HG02943 (cell line): ENCODE measurements around the gene FUCA1.
"Not testable (repeated sequence)": the region's sequence is repeated elsewhere in the genome, so short reads cannot be mapped to it uniquely, and the experiment has no call there.

Experiments used
- ATAC-seq: cut with Tn5 transposase; IDR thresholded peaks from one replicate; pipeline ENCODE4 v1.9.1; 2021; ENCODE audit warnings: mild to moderate bottlenecking, low read depth, moderate library complexity; ENCODE audit not compliant: unreplicated experiment

FUCA1 gene

GRCh38 chr1:23845163-23845562, 22.9 kb downstream of the FUCA1 start:
- no peak for ATAC-seq

DNA sequence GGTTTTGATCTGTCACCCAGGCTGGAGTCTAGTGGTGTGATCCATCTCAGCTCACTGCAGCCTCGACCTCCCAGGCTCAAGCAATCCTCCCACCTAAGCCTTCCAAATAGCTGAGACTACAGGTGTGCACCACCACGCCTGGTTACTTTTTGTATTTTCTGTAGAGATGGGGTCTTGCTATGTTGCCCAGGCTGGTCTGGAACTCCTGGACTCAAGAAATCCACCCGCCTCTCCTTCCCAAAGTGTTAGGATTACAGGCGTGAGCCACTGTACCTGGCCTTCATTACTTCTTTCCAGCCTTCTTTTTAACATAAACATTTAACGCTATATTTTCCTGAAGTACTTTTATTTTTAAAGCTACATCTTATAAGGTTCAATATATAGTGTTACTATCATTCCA, 24.4 kb downstream of the FUCA1 start:
- ATAC-seq, result no peak

GRCh38 chr1:23838401-23838866, 29.7 kb downstream of the FUCA1 start:
- ATAC-seq, result no peak

DNA sequence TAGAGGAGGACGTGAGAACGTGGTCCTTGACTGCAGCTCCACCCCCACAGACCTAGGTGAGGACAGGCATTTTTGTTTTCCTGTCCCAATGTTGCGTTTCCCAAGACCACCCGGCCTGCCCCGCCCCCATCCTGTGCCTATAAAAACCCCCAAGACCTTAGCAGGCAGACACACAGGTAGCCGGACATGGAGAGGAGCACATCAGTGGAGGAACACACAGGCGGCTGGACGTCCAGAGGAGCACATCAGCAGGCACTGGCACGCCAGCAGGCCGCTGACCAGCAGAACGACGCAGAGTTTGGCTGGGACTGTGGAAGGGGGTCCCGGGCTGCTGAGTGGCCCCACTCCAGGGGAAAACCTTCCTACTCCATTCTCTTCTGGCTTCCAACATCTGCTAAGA, 30.2 kb downstream of the FUCA1 start:
- ATAC-seq, result no peak

GRCh38 chr1:23836037-23836436, 32.1 kb downstream of the FUCA1 start:
- no peak for ATAC-seq

DNA sequence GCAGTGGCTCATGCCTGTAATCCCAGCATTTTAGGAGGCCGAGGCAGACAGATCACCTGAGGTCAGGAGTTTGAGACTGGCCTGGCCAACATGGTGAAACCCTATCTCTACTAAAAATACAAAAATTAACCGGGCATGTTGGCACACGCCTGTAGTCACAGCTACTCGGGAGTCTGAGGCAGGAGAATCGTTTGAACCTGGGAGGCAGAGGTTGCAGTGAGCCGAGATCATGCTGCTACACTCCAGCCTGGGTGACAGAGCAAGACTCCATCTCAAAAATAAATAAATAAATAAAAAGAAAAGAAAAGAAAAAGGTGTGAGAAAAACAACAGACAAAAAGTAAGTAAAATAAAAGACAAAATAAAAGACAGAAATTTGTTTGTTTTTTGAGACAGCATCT, 33.9 kb downstream of the FUCA1 start:
- ATAC-seq, result not testable (repeated sequence)

- ATAC-seq, result no peak
These were observed 40.4 kb downstream of the FUCA1 start for GRCh38 chr1:23827717-23828116.

DNA sequence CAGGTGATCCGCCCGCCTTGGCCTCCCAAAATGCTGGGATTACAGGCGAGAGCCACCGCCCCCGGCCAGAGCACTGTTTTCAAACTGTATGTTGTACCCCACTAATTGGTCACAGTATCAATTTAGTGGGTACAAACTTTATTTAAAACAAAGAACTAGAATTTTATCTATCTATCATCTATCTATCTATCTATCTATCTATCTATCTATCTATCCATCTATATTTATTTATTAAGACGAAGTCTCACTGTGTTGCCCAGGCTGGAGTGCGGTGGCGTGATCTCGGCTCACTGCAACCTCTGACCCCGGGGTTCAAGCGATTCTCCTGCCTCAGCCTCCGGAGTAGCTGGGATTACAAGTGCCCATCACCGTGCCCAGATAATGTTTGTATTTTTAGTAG, 41.5 kb downstream of the FUCA1 start:
- not testable (repeated sequence) for ATAC-seq

DNA sequence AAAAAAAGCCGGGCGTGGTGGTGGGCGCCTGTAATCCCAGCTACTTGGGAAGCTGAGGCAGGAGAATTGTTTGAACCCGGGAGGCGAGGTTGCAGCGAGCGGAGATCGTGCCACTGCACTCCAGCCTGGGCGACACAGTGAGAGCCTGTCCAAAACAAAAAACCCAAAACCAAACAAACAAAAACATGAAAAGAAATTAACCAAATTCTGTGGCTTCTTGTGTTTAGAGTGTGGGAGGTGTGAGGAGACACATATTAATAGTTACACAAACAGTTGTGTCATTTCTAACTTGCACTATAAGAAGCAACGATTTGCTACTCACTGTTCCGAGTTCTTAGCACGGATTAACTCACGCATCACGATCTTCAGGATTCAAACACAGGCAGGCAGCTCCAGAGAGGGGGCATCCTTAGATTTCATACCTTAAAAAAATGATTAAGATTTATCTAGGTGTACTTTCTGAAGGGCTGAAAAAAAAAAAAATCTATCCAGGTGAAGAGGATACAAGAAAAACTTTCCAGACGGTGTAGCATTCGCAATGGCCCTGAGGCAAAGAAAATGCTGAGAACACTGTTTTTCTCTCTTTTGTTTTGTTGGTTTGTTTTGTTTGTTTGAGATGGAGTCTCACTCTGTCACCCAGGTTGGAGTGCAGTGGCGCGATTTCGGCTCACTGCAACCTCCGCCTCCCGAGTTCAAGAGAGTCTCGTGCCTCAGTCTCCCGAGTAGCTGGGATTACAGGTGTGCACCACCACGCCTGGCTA, 42.1 kb downstream of the FUCA1 start:
- ATAC-seq, result peak; percentile 18

DNA sequence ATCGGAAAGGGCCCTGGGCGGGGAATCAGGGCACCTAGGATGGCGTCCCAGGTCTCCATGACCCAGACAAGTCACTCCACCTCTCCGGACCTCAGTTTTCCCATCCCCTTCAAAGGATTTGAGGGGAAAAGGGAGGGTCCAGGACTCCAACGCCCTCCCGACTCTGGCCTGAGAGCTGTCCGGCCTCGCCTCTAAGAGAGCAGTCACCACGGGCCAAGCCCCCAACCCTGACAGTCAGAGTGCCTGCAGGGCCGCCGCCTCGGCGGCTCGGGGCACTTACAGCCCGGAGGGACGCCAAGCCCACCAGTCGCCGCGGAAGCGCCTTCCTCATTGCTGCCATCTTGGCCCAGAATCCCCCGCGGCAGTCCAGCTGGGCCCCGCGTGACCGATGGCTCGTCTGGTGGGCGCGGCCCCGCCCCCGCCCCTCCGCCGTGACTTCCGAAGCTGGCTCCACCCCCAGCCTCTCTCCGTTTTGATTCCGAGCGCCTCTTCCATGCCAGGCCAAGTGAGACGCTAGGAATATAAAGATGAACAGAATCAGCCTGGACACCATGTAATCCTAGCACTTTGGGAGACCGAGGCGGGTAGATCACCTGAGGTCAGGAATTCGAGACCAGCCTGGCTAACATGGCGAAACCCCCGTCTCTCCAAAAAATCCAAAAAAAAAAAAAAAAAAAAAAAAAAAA, 42.9 kb downstream of the FUCA1 start, which contains the start of gene HMGCL:
HMGCL (minus strand) TSS at position 354 of the 686 bp plus-strand sequence; CDS start at position 340, 14 bp downstream.
- peak; percentile 69 for ATAC-seq

GRCh38 chr1:23824711-23825075, 43.4 kb downstream of the FUCA1 start:
- ATAC-seq, result no peak

GRCh38 chr1:23823767-23824166, 44.3 kb downstream of the FUCA1 start:
- ATAC-seq, result no peak

- ATAC-seq, result no peak
These were observed 50.5 kb downstream of the FUCA1 start for GRCh38 chr1:23817633-23818032.

DNA sequence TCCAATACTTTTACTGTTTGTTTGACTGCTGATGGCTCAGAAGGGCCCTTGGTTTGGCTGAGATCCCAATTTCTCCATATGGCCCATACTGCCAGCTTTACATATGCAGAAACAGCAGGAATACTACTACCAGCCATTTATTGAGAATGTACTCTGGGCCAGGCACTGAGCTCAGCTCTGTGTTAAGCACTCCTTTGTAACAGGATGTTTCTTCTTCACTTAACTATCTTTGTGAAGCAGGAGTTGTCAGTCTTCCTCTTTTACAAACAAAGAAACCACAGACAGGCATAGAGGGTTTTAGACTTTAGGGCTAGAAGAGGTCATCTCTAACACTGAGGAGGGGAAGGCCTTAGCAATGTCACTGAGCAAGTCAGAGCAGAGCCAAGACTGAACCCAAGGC, 51.2 kb downstream of the FUCA1 start:
- ATAC-seq, result no peak

DNA sequence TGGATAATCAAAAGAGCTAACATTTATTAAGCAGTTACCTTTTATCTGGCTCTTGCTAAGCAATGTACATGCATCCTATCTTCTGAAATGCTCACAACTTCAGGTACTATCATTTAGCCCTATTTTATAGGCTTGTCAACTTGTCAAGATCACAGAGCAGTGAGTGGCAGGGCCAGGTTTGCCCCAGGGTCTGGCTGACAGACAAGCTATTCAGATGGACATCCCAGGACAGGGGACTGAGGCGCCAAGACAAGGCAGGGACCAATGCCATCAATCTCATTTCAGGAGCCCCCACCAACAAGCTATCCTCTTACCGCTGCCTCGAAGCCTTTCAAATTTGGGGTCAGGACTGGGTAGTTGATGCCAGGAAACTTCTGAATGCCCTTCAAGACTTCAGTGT, 51.7 kb downstream of the FUCA1 start:
- no peak for ATAC-seq

- no peak for ATAC-seq
These were observed 54.1 kb downstream of the FUCA1 start for GRCh38 chr1:23814016-23814415.

DNA sequence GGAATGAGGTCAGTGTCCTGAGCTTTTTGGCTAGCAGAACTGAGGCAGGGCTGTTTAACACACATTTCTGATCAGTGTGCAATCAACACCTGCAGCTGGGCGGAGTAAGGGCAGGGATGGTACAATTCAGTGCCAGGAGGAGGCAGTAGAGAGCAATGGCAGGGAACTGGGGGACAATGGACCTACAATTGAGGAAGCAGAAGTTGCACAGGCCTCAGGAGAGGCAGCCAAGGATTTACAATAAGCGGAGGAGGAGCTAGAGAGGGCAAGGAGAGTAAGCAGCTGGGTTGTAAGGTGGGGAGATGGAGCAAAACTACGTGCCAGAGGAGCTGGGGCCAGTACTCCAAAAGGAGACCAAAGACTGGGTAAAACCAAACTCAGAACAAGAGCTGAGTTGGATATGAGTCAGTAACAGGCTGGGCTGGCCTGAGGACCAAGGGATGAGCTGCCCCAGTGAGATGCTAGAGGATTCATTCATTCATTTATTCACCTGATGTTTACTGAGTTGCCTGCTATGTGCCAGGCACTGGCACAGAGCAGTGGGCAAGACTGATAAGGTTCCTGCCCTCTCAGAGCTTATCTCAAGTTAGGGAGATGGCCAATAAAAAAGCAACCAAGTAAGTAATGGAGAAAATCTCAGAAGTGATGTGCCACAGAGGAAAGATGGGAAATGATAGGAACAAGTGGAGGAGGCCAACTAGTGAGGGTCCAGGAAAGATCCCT, 57.1 kb downstream of the FUCA1 start:
- ATAC-seq, result no peak

DNA sequence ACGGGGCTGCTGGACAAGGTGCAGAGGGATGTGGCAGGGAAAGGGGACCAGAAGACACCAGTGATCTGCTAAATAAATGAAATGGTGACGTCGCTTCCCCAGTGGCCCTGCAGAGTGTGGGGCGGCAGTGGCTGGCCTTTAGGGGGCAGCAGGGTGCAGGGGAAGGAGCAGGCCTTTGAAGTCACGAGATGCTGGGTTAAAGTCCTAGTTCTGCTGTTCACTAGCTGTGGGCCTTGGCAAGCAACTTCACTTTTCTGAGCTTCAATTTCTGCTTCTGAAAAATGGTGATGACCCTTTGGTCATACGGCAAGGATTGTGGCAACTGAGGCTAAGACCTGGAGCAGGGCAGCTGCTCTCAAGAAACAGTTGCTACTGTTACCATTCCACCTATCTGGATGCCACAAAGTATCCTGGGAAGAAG, 58.3 kb downstream of the FUCA1 start:
- ATAC-seq, result no peak

DNA sequence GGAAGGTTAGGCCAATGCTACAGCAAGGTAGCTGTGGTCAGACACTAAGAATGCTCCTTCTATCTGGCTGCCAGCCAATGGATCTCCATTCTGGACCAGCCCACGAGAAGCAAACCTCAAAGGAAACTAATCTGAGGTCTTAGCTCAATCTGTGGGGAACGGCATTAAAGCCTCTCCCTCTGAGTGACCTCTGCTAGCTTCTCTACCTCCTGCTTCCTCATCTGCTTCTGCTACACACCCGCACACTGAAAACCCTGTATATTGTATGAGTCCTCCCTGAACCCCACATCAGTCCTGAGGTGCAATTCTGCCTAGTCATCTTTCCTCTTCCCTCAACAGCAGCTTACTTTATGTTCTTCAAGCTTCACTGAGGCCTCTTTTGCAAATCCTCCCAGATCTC, 60.6 kb downstream of the FUCA1 start:
- ATAC-seq, result no peak

- no peak for ATAC-seq
These were observed 61.8 kb downstream of the FUCA1 start for GRCh38 chr1:23806280-23806679.

DNA sequence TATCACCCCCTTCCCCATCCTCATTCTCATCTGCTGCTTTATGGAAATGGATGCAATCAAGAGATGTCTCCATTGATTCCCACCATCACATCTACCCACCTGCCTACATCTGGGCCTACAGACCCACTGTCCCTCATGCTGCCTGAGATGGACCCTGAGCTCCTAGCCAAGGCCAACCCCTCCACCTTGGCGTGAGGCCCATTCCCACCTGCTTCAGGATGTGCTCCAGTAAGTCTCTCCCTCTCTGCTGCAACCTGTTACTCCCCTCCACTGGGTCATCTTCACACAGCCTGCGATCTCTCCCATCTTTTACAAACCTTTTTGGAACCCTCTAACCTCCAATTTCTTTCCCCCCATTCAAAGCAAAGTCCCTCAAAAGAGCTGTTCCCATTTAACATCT, 63.1 kb downstream of the FUCA1 start:
- no peak for ATAC-seq
